Fibroblast of pulmonary artery (primary cell): ENCODE data around the gene KCNQ4.

Source experiments
- DNase-seq: peaks from one replicate; pipeline ENCODE4 v3.0.0-alpha.2; 2010; ENCODE audit warnings: low read depth
- H3K4me3 ChIP-seq: replicated peaks from 2 replicates; pipeline ENCODE4 v1.5.1; 2011; ENCODE audit warnings: low read depth, mild to moderate bottlenecking, control low read depth, low read length, moderate library complexity
- CTCF ChIP-seq: IDR thresholded peaks from 2 replicates; pipeline ENCODE4 v1.5.1; 2011; ENCODE audit warnings: mild to moderate bottlenecking, control low read depth, low read length, inconsistent platforms; ENCODE audit errors: missing control alignments

Gene KCNQ4

GRCh38 chr1:40847023-40847745 lies 63.6 kb downstream of the KCNQ4 start:
- DNase-seq: no peak
- H3K4me3 ChIP-seq: no peak overlapping the region
- no peak for TF ChIP-seq CTCF

GRCh38 chr1:40848530-40849189 lies 65.1 kb downstream of the KCNQ4 start:
- no peak overlapping the region for H3K4me3 ChIP-seq
- peak; percentile 99 for TF ChIP-seq CTCF
- DNase-seq: peak; percentile 76

GRCh38 chr1:40849801-40850592 lies 66.4 kb downstream of the KCNQ4 start:
- H3K4me3 ChIP-seq: no peak overlapping the region
- TF ChIP-seq CTCF: peak; percentile 90
- DNase-seq: peak; percentile 72

GRCh38 chr1:40851643-40852042 lies 68.1 kb downstream of the KCNQ4 start:
- no peak for DNase-seq
- TF ChIP-seq CTCF: no peak
- no peak overlapping the region for H3K4me3 ChIP-seq

GRCh38 chr1:40853113-40853884 lies 69.7 kb downstream of the KCNQ4 start:
- DNase-seq: no peak
- H3K4me3 ChIP-seq: no peak overlapping the region
- TF ChIP-seq CTCF: no peak

- no peak overlapping the region for H3K4me3 ChIP-seq
- TF ChIP-seq CTCF: no peak
- DNase-seq: no peak
These were observed 70.2 kb downstream of the KCNQ4 start for GRCh38 chr1:40853885-40854170.
